Mucosa of descending colon (tissue), 3 donors: ENCODE measurements around the gene SYNJ2. TPM values are rescaled to one million over a fixed set of nuclear protein-coding genes. Genes with fewer than 3 reads are reported as not detected.

Experiments
- ATAC-seq: fragments of 200-7000 bp; cut with Tn5 transposase; one replicate; pipeline ENCODE4 v1.9.1; 2020; ENCODE audit warnings: mild to moderate bottlenecking, moderate library complexity
- DNase-seq, 3 donors: peaks; one replicate each; pipeline ENCODE4 v3.0.0-alpha.2; 2020
- H3K36me3 ChIP-seq: fragments of 200-600 bp; one replicate; pipeline ENCODE4 v1.8.0; 2021; ENCODE audit warnings: low read depth, mild to moderate bottlenecking
- H3K4me1 ChIP-seq: fragments of 200-600 bp; one replicate; pipeline ENCODE4 v1.8.0; 2021; ENCODE audit warnings: low read depth, mild to moderate bottlenecking
- H3K4me3 ChIP-seq: fragments of 200-600 bp; one replicate; pipeline ENCODE4 v1.8.0; 2021; ENCODE audit warnings: mild to moderate bottlenecking
- H3K9me3 ChIP-seq: fragments of 200-600 bp; one replicate; pipeline ENCODE4 v1.8.0; 2021; ENCODE audit warnings: mild to moderate bottlenecking
- CTCF ChIP-seq: fragments of 200-600 bp; IDR thresholded peaks from one replicate; pipeline ENCODE4 v1.8.0; 2022; ENCODE audit warnings: antibody characterized with exemption, mild to moderate bottlenecking
- intact Hi-C, 2 donors: fragments of 100-400 bp; cut with DNase I in 1 of 2; cut with micrococcal nuclease in 1 of 2; formaldehyde crosslinking; loops; one replicate each; pipeline versions ENCODE4 v1.11.0 to v1.11.1; 2022; cut with DNase I, micrococcal nuclease
- total RNA-seq, 3 donors: library from RNA; stranded (reverse); fragmentation: NEBNext Ultra II Directional in 2 of 3; extraction: Animal tissue kit (Norgen Biotek cat#: 25700) in 2 of 3; gene quantifications; one replicate each; pipeline versions ENCODE4 v1.2.1 to v1.2.4, GENCODE V29; 2021 to 2023
- donor health status: DM: no; HTN: no; CAD: no; lungs with moderate emphysema.
- donor health status: DM: no; HTN: no; CAD: no.
- donor health status: DM: no; HTN: yes; CAD: no.

SYNJ2 gene
- total RNA-seq, 3 donors from 2014 or later, result 28.3 to 45.9 (median 39.6) TPM

DNA sequence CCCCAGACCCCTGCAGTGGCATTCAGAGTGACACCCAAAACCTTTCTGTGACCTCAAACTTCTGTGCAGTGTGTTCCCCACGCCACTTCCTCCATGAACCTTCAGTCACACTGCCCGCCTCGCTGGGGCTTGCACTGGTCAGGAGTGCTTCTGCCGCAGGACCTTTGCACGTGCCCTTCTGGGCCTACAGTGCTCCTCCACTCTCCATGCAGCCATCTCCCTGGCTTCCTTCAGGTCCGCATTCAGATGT lies 27.1 kb downstream of the SYNJ2 start:
- peak; percentile 5 for ATAC-seq

GRCh38 chr6:158009114-158009891 lies 27.6 kb downstream of the SYNJ2 start:
- DNase-seq, result peak in 1 of 3 donors; percentile 37
- no peaks in the 10 kb centered on the region for H3K36me3 ChIP-seq
- peak; percentile 12 for ATAC-seq
- no peak for TF ChIP-seq CTCF
- intact Hi-C loops, result no loop called here
- H3K9me3 ChIP-seq, result no peaks in the 10 kb centered on the region
- H3K4me1 ChIP-seq, result peaks cover 22% of the 10 kb centered on the region
- no peak overlapping the region for H3K4me3 ChIP-seq

More for the DNA sequence above, 27.1 kb downstream of the SYNJ2 start:
- no peak for TF ChIP-seq CTCF
- Histone ChIP-seq H3K36me3 (no peaks in the 10 kb centered on the region), H3K4me3 (no peak overlapping the region), H3K4me1 (peaks cover 25% of the 10 kb centered on the region), H3K9me3 (no peaks in the 10 kb centered on the region)
- intact Hi-C loops, result no loop called here
- peak in 1 of 3 donors; percentile 40 for DNase-seq

GRCh38 chr6:158009935-158010585 lies 28.4 kb downstream of the SYNJ2 start:
- peak in 1 of 3 donors; percentile 17 for DNase-seq
- Histone ChIP-seq H3K36me3 (no peaks in the 10 kb centered on the region), H3K4me1 (peaks cover 16% of the 10 kb centered on the region), H3K9me3 (no peaks in the 10 kb centered on the region), H3K4me3 (no peak overlapping the region)
- intact Hi-C loops, result no loop called here
- no peak for ATAC-seq
- no peak for TF ChIP-seq CTCF

GRCh38 chr6:158010591-158011477 lies 29.2 kb downstream of the SYNJ2 start:
- Histone ChIP-seq H3K36me3 (no peaks in the 10 kb centered on the region), H3K4me1 (peaks cover 16% of the 10 kb centered on the region), H3K9me3 (no peaks in the 10 kb centered on the region), H3K4me3 (no peak overlapping the region)
- intact Hi-C loops, result no loop called here
- no peak for ATAC-seq
- peak in 1 of 3 donors; percentile 22 for DNase-seq
- no peak for TF ChIP-seq CTCF

- ATAC-seq, result peak; percentile 41
- no peak for TF ChIP-seq CTCF
- DNase-seq, result no peak
- H3K9me3 ChIP-seq, result no peaks in the 10 kb centered on the region
- H3K4me3 ChIP-seq, result no peak overlapping the region
- no peaks in the 10 kb centered on the region for H3K36me3 ChIP-seq
- intact Hi-C loops, result no loop called here
- H3K4me1 ChIP-seq, result peaks cover 16% of the 10 kb centered on the region
These were observed 29.8 kb downstream of the SYNJ2 start for GRCh38 chr6:158011478-158011920.
